ENCODE data around the gene CATSPER3. TPM values are rescaled to one million over a fixed set of nuclear protein-coding genes. Genes with fewer than 3 reads are reported as not detected.

Gene CATSPER3
- total and polyA plus RNA-seq, 2 of the 8 experiments (the other 6 are each of a cell fraction or from before 2014, with no cell fraction given), result 0.62 TPM; not detected in 1

- Histone ChIP-seq H3K27ac (ENCODE audit: low read depth, low read length) (no peak overlapping the region), H2AFZ (ENCODE audit: low read length) (no peak overlapping the region), H2BK15ac (ENCODE audit: low read length) (no peak overlapping the region), H3K4me1 (replicated peaks in 1 of 4; ENCODE audit: control insufficient read depth in 3 of 4, insufficient read depth in 4 of 4, low read length in 3 of 4) (peaks cover 0 to 2% (median under 1%) of the 10 kb centered on the region in 4 experiments; a peak in 2 of 7 replicates), H3K14ac (ENCODE audit: insufficient read length) (no peak overlapping the region), H2BK20ac (ENCODE audit: low read length) (no peak overlapping the region), H3K18ac (ENCODE audit: extremely low read depth, low read length) (no peak overlapping the region), H3K23me2 (ENCODE audit: low read depth, low read length) (peaks cover 3% of the 10 kb centered on the region; the same call in 1 of the 2 replicates), H3K79me1 (ENCODE audit: low read depth, low read length) (no peaks in the 10 kb centered on the region), H3K56ac (replicated peaks; ENCODE audit: insufficient read length, low read depth, low read length) (no peak overlapping the region), H4K91ac (replicated peaks; ENCODE audit: insufficient read length, low read length) (no peak overlapping the region), H2BK12ac (ENCODE audit: low read depth, low read length) (no peak overlapping the region), H3K9me3 (ENCODE audit: insufficient read depth in 2 of 2, low read depth in 1 of 2, low read length in 1 of 2) (no peaks in the 10 kb centered on the region), H2BK5ac (ENCODE audit: low read depth, low read length) (no peak overlapping the region), H4K20me1 (replicated peaks in 1 of 2; ENCODE audit: control insufficient read depth in 1 of 2, insufficient read depth in 2 of 2, low read length in 2 of 2) (no peaks in the 10 kb centered on the region), H3K23ac (ENCODE audit: insufficient read length) (no peak overlapping the region), H4K8ac (ENCODE audit: extremely low read depth, insufficient read depth, low read length) (no peak overlapping the region), H3K4ac (replicated peaks; ENCODE audit: insufficient read length, low read depth, low read length) (no peak overlapping the region), H2AK5ac (ENCODE audit: low read depth, low read length) (no peak overlapping the region), H2BK120ac (replicated peaks; ENCODE audit: low read depth, low read length) (no peak overlapping the region), H3K27me3 (replicated peaks in 1 of 4; ENCODE audit: control insufficient read depth in 3 of 4, extremely low read depth in 1 of 4, insufficient read depth in 3 of 4, low read length in 3 of 4) (peaks cover 15 to 40% (median 30%) of the 10 kb centered on the region in 4 experiments), H3K9ac (replicated peaks in 1 of 4; ENCODE audit: extremely low read depth in 1 of 4, low read depth in 3 of 4, low read length in 3 of 4) (no peak overlapping the region; a peak in 1 of 7 replicates), H3K36me3 (ENCODE audit: control insufficient read depth in 2 of 4, insufficient read depth in 4 of 4, low read length in 3 of 4) (no peaks in the 10 kb centered on the region), H4K5ac (ENCODE audit: insufficient read length, low read depth, low read length) (no peak overlapping the region), H3K79me2 (ENCODE audit: control insufficient read depth in 1 of 2, insufficient read depth in 2 of 2, low read length in 2 of 2) (no peaks in the 10 kb centered on the region), H3K4me2 (ENCODE audit: insufficient read depth in 1 of 2, low read depth in 2 of 2, low read length in 2 of 2) (no peak overlapping the region), H3K4me3 (ENCODE audit: extremely low read depth in 1 of 4, insufficient read depth in 2 of 4, low read depth in 3 of 4, low read length in 4 of 4) (no peak overlapping the region)
- 87% methylated on average over 5 of the region's 5 CpGs; no CpG with 5 or more reads in 1 of the 2 experiments for WGBS, 2 experiments (ENCODE audit: extremely low coverage in 1 of 2, insufficient coverage in 1 of 2, insufficient read length in 1 of 2, insufficient replicate concordance in 2 of 2, low coverage in 1 of 2, low lambda C conversion rate in 2 of 2, missing lambda C conversion rate in 1 of 2)
- FAIRE-seq, result no peak
- no peak for DNase-seq (ENCODE audit: low read depth in 1 of 2, low spot score in 2 of 2)
- ChIA-PET CTCF (ENCODE audit: partially characterized antibody) (no interaction called here), POLR2A (ENCODE audit: partially characterized antibody) (no interaction called here)
- no peak for TF ChIP-seq TCF12 (IDR thresholded peaks at IDR 0.05; ENCODE audit: low read depth, low read length)
These were observed 87.7 kb downstream of the CATSPER3 start for GRCh38 chr5:135055396-135055795.
